HG02870 (cell line): ENCODE results near the gene ADGRG1.

Source experiments
- ATAC-seq: cut with Tn5 transposase; IDR thresholded peaks from one replicate; pipeline ENCODE4 v1.9.1; 2021; ENCODE audit warnings: mild to moderate bottlenecking, moderate library complexity; ENCODE audit not compliant: unreplicated experiment

The ADGRG1 gene

DNA sequence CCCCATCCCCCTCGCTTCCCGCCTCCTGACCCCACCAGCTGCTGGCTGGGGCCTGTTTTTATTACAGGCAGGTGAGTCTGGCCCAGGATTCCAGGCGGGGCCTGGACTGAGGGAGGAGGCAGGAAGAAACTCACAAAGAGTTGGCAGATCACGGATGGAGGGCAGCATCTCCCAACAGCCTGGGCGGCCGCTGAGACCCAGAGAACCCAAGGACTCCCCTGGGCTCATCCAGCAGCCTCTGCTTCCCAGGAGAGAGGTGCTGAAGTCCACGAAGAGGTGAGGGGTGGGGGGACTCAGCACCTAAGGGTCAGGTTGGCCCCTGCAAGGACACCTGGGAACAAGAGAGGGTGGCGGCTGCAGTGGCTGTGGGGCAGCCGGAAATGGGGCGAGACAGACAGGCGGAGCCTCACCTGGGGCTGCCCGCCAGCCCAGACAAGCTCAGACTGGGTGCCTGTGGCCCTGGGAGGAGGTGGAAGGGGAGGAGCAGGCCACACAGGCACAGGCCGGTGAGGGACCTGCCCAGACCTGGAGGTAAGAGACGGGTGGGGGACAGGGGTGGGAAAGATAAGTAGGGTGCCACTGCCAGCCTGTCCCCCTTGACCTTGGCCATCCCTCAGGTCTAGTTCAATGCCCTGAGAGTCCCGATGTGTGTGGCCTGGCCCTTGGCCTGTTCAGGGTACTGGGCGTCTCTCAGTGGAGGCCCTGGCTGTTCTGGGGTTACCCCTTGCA, 8.7 kb upstream of the ADGRG1 start:
- no peak for ATAC-seq

DNA sequence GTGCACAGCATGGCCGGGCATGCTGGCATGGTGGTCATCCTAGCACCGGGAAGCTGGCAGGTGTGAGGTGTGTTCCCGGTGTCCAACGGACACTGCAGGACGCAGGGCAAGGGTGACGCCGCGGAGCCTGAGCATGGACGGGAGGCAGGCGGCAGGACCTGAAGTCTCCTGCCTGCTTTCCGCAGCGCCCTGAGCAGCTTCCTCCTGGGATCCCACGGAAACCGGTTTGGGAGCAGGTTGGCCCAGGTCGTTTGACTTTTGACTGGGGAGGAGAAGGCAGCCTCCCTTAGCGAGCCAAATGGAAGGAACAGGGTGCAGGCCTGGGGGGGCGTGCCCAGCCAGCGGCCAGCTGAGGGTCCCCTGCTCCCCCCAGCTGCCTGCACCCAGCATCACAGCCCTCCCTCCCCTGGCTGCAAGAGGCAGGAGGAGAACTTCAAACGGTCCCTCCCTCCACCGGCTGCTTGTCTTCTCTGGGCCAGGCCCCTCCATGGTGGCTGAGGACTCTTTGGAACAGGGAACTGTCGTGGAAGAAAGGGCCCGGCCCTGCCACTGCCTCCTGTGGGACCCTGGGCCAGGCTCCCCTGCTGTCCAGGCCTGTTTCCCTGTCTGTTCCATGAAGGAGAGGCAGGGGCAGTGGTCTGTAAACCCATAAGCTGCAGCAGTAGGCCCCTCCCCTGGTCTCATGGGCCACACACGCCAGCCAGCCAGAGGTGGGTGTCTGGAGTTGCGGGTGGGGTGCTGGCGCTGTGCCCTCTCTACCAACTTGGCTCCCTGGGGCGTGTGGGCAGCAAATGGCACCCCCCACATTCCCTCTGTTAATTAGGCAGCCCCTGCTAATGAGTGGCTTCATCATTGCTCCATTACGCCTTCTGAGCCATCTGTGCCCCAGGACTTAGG, 7.8 kb upstream of the ADGRG1 start:
- ATAC-seq: no peak

DNA sequence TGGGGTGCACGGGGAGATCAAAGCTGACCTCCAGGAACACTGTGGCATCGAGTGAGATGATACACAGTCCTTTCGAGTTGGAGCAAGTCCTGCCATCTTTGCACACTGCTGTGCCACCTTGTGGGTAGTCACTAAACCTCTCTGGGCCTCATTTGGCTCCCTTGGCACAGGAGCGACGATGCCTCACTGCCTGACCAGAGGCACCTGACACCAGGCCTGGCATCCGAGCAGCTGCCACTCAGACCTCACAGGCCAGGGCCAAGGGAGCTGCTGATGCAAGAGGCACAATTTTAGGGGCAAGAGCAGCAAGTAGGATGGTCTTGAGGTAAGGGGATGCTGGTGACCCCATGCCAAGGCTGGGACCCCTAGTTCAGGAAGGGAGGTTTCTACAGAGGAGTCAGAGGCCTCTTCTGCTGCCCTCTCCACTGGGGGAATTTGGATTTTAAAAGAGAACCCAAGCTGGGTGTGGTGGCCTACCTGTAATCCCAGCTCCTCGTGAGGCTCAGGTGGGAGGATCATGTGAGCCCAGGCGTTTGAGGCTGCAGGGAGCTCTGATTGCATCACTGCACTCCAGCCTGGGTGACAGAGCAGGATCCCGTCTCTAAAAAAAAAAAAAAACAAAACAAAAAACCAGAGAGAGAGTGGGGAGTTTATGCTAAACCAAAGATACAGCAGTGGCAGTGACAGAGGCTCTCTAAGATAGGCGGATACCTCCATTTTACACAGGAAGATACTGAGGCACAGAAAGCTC, 6.7 kb upstream of the ADGRG1 start:
- ATAC-seq: no peak

DNA sequence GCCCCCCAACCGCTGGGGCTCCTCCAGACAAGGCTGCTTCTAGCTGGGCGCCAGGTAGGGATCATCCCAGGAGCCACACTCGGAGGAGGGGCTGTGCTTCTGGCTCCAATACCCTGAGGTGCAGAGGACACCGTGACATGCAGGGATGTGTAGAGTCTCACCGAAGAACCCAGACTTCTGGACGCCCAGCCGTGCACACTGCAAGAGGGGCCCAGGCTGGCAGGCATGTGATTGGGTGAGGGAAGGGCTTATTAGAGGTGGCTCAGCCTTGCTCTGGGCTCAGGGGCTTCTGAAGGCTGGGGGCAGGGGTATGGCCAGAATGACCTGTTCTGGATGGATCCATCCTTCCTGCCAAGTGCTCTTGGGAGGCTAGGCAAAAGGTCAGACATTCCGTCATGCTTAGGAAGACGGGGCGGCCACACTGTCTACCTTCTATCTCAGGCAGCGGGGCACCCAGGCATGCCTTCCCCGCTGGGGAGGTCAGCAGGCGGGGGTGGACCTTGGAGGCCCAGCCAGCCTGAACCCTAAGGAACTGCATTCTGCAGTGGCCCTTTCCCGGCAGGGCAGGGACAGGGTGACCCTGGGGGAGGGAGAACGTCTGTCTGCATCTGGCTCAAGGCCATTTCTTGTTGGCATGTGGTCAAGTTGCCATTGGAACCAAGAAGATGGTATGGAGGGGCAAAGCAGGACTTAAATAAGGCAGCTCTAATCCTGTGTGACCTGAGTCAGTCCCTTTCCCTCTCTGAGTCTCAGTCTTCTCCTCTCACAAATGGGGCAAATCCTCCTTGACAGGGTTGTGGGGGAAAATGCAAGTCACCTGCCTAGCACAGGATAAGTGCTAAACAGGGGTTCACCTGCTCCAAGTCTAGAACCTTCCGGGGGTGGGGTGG, 5.8 kb upstream of the ADGRG1 start:
- ATAC-seq: no peak

DNA sequence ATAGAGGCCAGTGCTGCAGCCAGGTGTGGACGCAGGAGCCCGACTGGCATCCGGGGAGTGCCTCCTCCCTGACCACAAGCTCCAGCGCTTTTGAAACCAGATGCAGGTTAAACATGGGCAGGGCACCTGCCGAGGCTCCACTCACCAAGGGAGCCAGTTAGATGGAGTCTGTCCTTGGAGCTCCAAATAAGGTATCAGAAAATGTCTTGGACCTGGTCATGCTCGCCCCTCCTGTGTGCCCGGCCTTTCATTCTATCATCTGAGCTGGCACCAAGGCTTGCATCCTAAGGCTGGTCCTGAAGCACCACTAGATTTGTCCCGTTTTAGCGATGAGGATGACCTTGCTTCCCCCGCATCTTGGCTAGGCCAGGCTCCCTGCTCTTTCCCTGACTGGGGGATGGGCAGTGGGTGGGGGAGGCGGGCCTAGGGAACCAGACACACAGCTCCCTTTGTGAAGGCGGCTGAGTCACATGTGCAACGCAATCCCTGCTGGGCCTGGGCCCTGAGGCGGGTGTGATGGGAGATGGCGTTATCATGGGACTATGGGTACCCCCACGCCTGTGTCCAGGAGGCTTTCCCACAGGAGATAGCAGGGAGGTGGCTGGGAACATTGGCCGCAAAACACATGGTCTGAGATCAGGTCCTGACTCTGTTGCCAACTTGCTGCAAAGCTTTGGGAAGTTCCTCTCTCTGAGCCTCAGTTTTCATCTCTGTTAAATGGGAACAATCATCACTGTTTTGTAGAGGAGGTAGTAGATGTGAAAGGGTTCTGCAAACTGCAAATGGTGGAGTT, 5.0 kb upstream of the ADGRG1 start:
- ATAC-seq: no peak

DNA sequence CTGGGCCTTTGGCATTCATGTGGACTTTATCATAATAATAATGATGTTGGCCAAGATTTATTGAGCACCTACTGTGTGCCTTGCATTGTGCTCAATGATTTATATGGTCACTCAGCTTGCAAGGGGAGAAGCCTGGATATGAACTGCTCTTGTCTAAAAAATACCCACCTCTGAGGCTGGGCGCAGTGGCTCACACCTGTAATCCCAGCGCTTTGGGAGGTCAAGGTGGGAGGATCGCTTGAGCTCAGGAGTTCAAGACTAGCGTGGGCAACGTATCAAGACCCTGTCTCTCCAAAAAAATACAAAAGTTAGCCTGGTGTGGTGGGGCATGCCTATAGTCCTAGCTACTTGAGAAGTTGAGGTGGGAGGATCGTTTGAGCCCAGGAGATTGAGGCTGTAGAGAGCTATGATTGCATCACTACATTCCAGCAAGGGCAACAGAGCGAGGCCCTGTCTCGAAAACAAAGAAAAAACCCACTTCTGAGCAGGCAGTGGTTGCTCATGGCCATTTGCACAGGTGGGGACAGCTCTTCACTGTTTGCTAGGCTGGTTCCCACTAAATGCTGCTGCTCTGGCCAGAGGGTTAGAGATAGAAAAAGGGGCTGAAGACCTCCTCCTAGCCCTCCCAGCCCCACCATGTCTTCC, 4.3 kb upstream of the ADGRG1 start:
- ATAC-seq: no peak

DNA sequence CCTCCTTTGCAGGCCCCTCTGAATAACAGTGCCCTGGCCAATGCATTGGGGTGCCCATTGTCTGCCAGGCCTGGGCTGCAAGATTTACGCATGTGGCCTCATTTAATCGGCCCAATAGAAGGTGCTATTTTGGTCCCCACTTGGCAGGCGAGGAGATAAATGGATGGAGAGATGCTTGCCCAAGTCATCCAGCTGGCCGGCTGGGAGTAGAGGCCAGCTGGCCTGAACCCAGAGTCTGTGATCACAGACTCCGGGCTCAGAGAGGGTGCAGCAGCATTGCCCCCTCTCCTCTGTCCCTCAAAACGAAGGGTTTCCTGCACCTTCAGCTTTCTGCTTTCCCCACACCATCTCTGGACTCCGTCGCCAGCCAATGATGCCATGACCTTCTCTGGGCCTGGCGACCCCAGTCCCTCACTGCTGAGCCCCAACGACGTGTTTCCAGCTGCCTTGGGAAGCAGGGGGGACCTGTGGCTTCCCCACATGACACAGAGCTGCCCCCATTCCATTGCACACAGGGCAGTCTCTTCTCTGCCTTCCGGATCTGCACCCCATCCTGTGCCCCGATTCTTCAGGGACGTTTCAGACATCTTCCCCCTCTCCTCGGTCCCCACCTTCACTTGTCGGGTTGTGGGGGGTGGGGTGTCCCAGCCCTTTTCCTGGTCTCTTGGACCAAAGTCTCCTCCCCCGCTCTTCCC, 3.5 kb upstream of the ADGRG1 start:
- ATAC-seq: no peak

DNA sequence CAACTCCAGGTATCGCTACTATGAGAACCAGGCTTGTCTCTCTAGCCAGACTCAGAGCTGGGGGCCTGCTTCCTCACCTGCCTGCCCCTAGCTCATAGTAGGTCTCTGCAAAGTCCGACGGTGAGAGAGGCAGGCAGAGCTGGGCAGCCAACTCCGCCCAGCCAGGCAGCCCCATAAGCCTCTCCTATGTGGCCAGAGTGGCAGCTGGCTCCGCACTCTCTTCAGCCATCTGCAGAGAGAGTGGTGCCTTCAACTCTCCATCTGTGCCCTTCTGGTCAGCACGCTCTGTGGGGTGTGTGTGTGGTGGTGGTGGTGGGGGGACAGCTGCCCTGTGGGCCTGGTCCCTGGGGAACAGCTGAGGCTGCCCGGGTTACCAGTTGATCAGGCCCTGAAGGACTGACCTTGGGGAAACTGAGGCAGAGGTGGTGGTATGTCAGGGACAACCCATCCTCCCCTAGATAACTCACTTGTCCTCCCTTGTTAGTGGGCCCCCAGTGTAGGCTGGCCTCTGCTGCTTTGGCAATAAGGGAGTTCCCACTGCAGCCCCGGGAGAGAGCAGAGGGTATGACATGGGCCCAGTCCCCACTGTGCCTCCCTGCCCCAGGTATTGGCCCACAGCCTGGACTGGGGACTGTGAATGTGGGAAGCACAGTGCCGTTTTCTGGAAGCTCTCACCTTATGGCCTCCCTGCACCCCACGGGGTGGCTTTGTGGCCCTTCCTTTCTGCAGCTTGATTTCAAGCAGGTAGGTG, 1.8 kb upstream of the ADGRG1 start:
- no peak for ATAC-seq

DNA sequence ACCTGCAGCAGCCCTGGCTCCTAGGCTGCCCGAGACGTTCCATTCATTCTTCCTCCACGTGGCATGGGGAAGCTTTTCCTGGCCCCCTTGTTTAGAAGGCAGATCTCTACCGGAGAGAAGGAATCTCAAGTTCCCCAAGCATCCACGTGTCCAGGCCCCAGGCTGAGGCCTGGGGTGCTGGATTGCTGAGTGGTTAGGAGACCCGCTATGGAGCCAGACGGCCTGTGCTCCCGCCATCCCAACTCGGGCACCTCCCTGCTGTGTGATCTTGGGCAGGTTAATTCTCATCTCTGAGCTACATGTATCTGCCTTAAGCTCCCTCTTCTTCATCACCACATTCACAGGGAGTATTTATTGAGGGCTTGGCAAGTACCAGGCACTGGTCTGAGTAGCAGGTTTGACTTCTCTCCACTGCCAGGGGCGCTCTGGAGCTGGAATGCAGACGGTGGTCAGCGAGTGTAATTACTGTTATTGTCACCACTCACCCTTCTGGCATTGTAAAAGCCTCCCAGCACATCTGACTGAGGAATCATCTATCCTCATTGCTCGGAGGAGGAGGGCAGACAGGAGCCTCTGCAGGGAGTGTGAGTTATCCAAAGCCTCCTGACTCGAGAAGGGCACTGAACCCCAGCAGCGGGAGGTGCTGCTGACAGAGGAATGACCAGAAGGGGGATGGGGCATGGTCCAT, 1.1 kb upstream of the ADGRG1 start:
- no peak for ATAC-seq

DNA sequence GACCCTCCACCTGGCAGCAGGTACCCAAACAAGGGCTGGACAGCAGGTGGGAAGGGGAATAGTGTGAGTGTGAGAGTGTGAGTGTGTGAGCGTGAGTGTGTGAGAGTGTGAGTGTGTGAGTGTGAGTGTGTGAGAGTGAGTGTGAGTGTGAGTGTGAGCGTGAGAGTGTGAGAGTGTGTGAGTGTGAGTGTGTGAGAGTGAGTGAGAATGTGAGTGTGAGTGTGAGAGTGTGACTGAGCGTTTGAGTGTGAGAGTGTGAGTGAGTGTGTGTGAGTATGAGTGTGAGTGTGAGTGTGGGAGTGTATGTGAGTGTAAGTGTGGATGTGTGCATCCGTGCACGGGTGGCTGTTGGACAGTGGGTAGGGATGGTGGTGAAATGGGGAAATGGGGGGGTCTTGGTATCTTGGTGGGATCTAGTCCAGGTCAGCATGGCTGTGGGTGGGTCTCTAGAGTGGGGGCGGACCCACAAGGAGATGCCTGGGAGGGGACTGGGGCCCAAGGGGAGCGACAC, 408 bp downstream of the ADGRG1 start:
- no peak for ATAC-seq

DNA sequence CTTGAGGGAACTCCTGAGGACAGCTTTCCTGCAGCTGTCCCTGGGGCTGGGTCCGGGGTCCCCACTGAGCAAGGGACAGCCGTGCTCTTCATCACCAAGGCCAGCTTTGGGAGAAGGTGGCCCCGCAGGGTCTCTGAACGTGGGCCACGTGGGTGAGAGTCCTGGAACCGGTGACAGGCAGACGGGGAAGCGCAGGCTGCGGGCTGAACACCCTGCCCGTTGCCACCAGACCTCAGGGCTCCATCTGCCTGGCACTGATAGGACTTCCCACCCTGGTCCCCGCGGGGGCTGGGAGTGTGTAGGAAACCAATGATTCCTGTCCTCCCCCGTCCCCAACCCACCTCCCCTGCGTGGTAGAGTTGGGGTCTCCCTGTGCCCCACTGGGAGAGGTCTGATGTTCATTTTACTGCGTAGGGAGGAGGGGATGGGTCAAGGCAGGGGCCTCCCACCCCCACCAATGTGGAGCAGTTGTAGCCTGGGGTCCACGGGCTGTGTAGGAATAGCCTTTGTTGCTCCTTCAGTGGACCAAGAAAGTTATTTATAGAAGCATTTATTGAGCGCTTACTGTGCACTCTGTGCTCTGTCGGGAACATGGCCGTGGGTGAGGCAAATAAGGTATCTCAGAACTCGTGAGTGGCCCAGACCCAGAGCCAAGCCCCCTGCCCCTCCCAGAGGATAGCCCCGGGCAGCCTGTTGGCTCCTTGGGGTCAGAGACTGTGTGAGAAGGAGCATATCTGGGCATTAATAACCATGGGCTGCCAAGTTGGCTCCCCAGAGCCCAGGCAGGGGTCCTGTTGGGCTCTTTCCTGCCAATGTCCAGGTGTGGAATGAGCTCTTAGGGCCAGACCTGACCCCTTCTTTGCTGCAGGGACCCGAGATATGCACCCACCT, 1.3 kb downstream of the ADGRG1 start:
- ATAC-seq: no peak

DNA sequence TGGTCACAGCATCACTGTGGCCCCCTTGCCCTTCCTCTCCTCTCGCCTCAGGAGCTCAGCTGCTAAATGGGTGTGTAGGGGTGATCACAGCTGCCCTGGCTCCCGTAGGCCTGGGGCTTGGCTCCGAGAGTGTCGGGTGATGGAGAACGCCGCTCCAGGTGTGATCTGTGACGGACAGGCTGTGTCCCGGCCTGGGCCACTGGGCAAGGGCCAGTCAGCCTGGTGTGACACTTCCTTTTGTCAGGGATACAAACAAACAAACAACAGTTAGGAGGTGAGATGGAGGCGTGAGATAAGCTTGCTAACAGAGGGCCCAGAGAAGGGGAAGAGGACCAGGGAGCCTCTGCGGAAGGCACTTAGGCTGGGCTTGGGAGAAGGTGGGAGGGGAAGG, 2.0 kb downstream of the ADGRG1 start:
- no peak for ATAC-seq

DNA sequence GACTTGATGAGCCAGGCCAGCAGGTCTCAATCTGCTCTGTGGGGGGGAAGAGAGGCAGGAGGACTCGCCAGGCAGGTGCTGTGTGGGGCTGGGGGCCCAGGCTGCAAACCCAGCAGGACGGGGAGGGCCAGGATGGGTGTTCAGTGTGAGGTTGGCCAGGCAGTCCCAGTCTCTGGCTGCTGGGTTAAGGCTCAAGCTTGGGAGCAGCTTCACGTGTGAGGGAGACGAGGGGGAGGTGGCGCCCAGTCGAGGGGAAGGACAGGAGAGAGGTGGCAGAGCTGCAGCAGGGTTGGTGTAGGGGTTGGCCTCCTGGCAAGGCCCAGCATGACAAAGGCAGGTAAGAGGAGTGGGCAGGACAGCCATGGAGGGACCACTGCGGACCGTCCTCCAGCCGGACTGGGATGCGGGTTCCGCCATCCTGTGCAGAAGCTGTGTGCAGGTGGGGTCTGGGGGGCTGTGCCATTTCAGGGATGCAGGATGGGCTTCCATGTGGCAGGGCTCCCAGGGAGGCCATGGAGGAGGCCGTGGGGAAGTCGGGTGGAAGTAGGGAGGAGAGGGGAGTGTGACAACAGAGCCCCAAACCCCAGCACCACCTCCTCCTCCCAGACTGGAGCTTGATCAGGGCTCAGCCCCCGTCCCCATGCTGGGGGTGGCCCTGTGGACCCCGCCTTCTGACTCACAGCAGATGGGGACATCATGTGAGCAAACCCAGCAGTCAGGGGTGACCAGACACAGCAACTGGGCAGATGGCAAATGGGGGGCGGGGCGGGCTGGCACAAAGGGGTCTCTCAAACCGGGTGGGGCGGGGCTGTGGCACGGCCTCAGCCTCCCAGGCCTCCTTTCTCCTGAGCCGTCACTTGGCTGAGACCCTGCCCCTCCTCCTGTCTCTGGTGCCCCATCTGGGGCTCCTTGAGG, 2.8 kb downstream of the ADGRG1 start:
- no peak for ATAC-seq

DNA sequence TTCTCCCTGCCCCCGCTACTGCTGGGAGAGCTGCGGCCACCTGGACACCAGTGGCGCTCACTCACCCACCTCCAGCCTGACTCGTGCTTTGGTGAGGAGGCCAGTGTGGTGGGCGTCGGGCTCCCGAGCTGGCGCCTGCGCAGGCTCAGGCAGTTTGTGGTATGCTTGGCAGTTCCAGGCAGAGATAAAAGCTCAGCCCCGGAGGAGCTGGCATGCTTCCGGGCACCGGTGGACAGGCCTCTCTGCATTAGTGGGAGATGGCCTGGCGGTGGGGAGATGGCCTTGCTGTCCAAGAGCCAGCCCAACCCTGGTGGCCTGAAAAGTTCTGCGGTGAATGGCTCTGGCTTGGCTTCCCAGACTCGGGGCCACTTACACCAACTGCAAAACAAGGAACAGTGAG, 4.1 kb downstream of the ADGRG1 start:
- ATAC-seq: no peak

DNA sequence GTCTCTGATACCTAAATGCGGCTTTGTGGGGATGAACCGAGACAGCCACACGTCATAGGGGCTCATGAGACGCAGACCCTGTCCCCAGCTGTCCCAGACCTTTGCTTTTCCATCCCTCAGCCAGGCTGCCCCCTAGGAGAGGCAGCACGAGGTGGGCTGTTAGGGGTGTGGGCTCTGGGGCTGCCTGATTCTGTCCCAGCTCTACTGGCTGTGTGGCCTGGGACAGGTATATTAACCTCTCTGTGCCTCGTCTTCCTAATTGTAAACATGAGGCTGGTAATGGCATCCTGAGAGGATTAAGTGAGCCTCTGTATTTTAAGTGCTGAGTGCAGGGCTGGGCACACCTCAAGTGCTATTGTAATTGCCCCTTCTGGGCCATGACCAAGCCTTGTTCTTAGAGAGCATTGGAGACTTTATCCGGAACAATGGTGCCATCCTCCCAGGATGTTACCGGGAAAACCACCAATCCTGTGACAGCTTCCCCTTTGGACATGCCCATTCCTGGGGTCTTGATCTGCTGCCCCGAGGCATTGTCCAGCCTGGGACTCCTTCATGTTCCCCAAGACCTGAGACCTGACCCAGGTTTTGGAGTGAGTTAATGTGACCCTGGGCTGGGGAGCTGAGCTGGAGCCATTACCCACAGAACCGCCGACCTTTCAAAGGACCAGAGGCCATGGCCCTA, 5.1 kb downstream of the ADGRG1 start:
- no peak for ATAC-seq
